ENCODE results near the gene SENP1. TPM values are rescaled to one million over a fixed set of nuclear protein-coding genes. Genes with fewer than 3 reads are reported as not detected.
"Not testable (repeated sequence)": the region's sequence is repeated elsewhere in the genome, so short reads cannot be mapped to it uniquely, and the experiment has no call there.

SENP1 gene
- total and polyA plus RNA-seq, 3 experiments from 2014 or later: 13.4 to 58.8 (median 57.3) TPM

GRCh38 chr12:48131517-48131916 is 25.6 kb upstream of the SENP1 start:
- H3K27me3 Mint-ChIP-seq: no peaks in the 10 kb centered on the region
- H3K9me3 Mint-ChIP-seq: no peaks in the 10 kb centered on the region
- ChIA-PET POLR2A (no interaction called here), CTCF (no interaction called here)
- Histone ChIP-seq H3K27me3 (ENCODE audit: insufficient read depth, low read length, poor library complexity, severe bottlenecking) (no peaks in the 10 kb centered on the region), H3K36me3 (ENCODE audit: insufficient read depth, low read length) (no peaks in the 10 kb centered on the region), H3K4me1 (ENCODE audit: insufficient read depth, low read length) (no peaks in the 10 kb centered on the region), H3K4me3 (ENCODE audit: low read length) (no peak overlapping the region), H3K27ac (ENCODE audit: low read depth, low read length) (no peak overlapping the region), H3K9me3 (ENCODE audit: low read length) (no peaks in the 10 kb centered on the region)
- no peak overlapping the region for H3K27ac Mint-ChIP-seq
- H3K4me1 Mint-ChIP-seq: no peaks in the 10 kb centered on the region
- H3K4me3 Mint-ChIP-seq: no peak overlapping the region
- peaks cover 4 to 51% (median 20%) of the 10 kb centered on the region in 3 donors for H3K36me3 Mint-ChIP-seq
- DNase-seq: no peak

GRCh38 chr12:48129376-48129775 is 23.5 kb upstream of the SENP1 start:
- no peak overlapping the region for H3K27ac Mint-ChIP-seq
- H3K4me1 ChIP-seq (ENCODE audit: insufficient read depth, low read length): no peaks in the 10 kb centered on the region
- no peaks in the 10 kb centered on the region for H3K9me3 Mint-ChIP-seq
- no peaks in the 10 kb centered on the region for H3K27me3 Mint-ChIP-seq
- CTCF ChIA-PET: no interaction called here
- POLR2A ChIA-PET: no interaction called here
- H3K4me3 Mint-ChIP-seq: no peak overlapping the region
- no peak overlapping the region for H3K27ac ChIP-seq (ENCODE audit: low read depth, low read length)
- peaks cover 4 to 43% (median 15%) of the 10 kb centered on the region in 3 donors for H3K36me3 Mint-ChIP-seq
- no peaks in the 10 kb centered on the region for H3K36me3 ChIP-seq (ENCODE audit: insufficient read depth, low read length)
- H3K4me1 Mint-ChIP-seq: no peaks in the 10 kb centered on the region
- H3K9me3 ChIP-seq (ENCODE audit: low read length): no peaks in the 10 kb centered on the region
- H3K4me3 ChIP-seq (ENCODE audit: low read length): no peak overlapping the region
- no peak for DNase-seq
- no peaks in the 10 kb centered on the region for H3K27me3 ChIP-seq (ENCODE audit: insufficient read depth, low read length, poor library complexity, severe bottlenecking)

DNA sequence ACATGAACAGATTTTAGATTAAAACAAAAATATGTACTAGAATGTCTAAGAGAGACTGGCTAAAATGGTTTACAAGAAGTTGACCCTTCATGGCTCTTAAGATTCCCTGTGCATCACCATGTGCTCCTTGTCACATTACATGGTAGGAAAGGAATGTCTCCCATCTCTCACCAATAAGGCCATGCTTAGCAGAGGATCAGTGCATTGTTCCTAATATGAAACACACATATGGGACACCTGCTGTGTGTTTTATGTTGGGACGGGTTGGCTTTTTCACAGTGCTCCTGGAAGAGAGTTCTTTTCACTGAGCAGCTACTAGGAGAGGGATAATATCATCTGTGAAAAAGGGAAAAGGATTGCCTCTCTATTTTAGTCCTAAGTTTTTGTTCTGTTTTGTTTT is 22.9 kb upstream of the SENP1 start:
- Histone ChIP-seq H3K4me1 (ENCODE audit: insufficient read depth, low read length) (no peaks in the 10 kb centered on the region), H3K27ac (ENCODE audit: low read depth, low read length) (no peak overlapping the region), H3K9me3 (ENCODE audit: low read length) (no peaks in the 10 kb centered on the region), H3K36me3 (ENCODE audit: insufficient read depth, low read length) (no peaks in the 10 kb centered on the region), H3K27me3 (ENCODE audit: insufficient read depth, low read length, poor library complexity, severe bottlenecking) (no peaks in the 10 kb centered on the region), H3K4me3 (ENCODE audit: low read length) (no peak overlapping the region)
- H3K4me1 Mint-ChIP-seq: no peaks in the 10 kb centered on the region
- H3K36me3 Mint-ChIP-seq: peaks cover 4 to 41% (median 17%) of the 10 kb centered on the region in 3 donors
- POLR2A ChIA-PET: interaction anchor here (0.6 kb wide), 1 partner anchor 28 kb away, joined by 8 read pairs; no protein-coding TSS in a partner anchor
- no peak for DNase-seq
- H3K27me3 Mint-ChIP-seq: no peaks in the 10 kb centered on the region
- CTCF ChIA-PET: interaction anchor here (0.9 kb wide), 1 partner anchor 9 kb away, joined by 4 read pairs; the partner anchor contains the start of gene PFKM
- H3K27ac Mint-ChIP-seq: no peak overlapping the region
- no peak overlapping the region for H3K4me3 Mint-ChIP-seq
- H3K9me3 Mint-ChIP-seq: no peaks in the 10 kb centered on the region

GRCh38 chr12:48126953-48127630 is 21.2 kb upstream of the SENP1 start:
- DNase-seq: no peak
- no peak overlapping the region for H3K27ac Mint-ChIP-seq

GRCh38 chr12:48125985-48126384 is 20.1 kb upstream of the SENP1 start:
- H3K9me3 Mint-ChIP-seq: no peaks in the 10 kb centered on the region
- H3K27ac Mint-ChIP-seq: peak overlapping the region in 2 of 8 donors; percentile 10 to 16
- no peaks in the 10 kb centered on the region for H3K4me1 Mint-ChIP-seq
- Histone ChIP-seq H3K9me3 (ENCODE audit: low read length) (no peaks in the 10 kb centered on the region), H3K27ac (ENCODE audit: low read depth, low read length) (no peak overlapping the region), H3K4me3 (ENCODE audit: low read length) (no peak overlapping the region), H3K27me3 (ENCODE audit: insufficient read depth, low read length, poor library complexity, severe bottlenecking) (no peaks in the 10 kb centered on the region), H3K4me1 (ENCODE audit: insufficient read depth, low read length) (no peaks in the 10 kb centered on the region), H3K36me3 (ENCODE audit: insufficient read depth, low read length) (no peaks in the 10 kb centered on the region)
- ChIA-PET POLR2A (interaction anchor here (0.7 kb wide), 1 partner anchor 22 kb away, joined by 7 read pairs; no protein-coding TSS in a partner anchor), CTCF (no interaction called here)
- H3K36me3 Mint-ChIP-seq: peaks cover 0 to 23% (median 15%) of the 10 kb centered on the region in 3 donors
- no peak overlapping the region for H3K4me3 Mint-ChIP-seq
- H3K27me3 Mint-ChIP-seq: no peaks in the 10 kb centered on the region
- DNase-seq: no peak

More at GRCh38 chr12:48126953-48127630, 21.2 kb upstream of the SENP1 start:
- Histone ChIP-seq H3K27me3 (ENCODE audit: insufficient read depth, low read length, poor library complexity, severe bottlenecking) (no peaks in the 10 kb centered on the region), H3K9me3 (ENCODE audit: low read length) (no peaks in the 10 kb centered on the region), H3K36me3 (ENCODE audit: insufficient read depth, low read length) (no peaks in the 10 kb centered on the region), H3K4me1 (ENCODE audit: insufficient read depth, low read length) (no peaks in the 10 kb centered on the region), H3K27ac (ENCODE audit: low read depth, low read length) (no peak overlapping the region), H3K4me3 (ENCODE audit: low read length) (no peak overlapping the region)
- ChIA-PET CTCF (interaction anchor here (0.6 kb wide), 1 partner anchor 958 kb away, joined by 3 read pairs; no protein-coding TSS in a partner anchor), POLR2A (no interaction called here)
- no peak overlapping the region for H3K4me3 Mint-ChIP-seq
- no peaks in the 10 kb centered on the region for H3K9me3 Mint-ChIP-seq
- no peaks in the 10 kb centered on the region for H3K27me3 Mint-ChIP-seq
- peaks cover 0 to 31% (median 17%) of the 10 kb centered on the region in 3 donors for H3K36me3 Mint-ChIP-seq
- H3K4me1 Mint-ChIP-seq: no peaks in the 10 kb centered on the region

DNA sequence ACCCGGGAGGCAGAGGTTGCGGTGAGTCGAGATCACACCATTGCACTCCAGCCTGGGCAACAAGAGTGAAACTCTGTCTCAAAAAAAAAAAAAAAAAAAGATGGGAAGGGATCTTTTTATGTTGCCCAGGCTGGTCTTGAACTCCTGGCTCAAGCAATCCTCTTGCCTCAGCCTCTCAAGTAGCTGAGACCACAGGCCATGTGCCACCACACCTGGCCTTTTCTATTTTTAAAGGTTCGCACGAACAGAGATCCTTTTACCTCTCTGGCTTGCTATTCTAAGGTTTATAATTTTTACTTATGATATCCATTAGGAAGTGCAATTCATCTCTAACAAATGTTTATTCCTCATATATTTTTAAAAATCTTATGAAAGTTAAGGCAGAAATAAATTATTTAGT is 19.7 kb upstream of the SENP1 start:
- CTCF ChIA-PET; H3K4me1 Mint-ChIP-seq; DNase-seq; H3K27ac ChIP-seq (ENCODE audit: low read depth, low read length); H3K27me3 Mint-ChIP-seq; H3K27me3 ChIP-seq (ENCODE audit: insufficient read depth, low read length, poor library complexity, severe bottlenecking); H3K4me3 ChIP-seq (ENCODE audit: low read length); H3K36me3 ChIP-seq (ENCODE audit: insufficient read depth, low read length); H3K4me1 ChIP-seq (ENCODE audit: insufficient read depth, low read length); H3K27ac Mint-ChIP-seq; H3K9me3 Mint-ChIP-seq; H3K4me3 Mint-ChIP-seq; H3K9me3 ChIP-seq (ENCODE audit: low read length): not testable (repeated sequence)
- POLR2A ChIA-PET: interaction anchor here (0.7 kb wide), 1 partner anchor 23 kb away, joined by 7 read pairs; no protein-coding TSS in a partner anchor
- H3K36me3 Mint-ChIP-seq: peaks cover 0 to 19% (median 12%) of the 10 kb centered on the region in 3 donors

DNA sequence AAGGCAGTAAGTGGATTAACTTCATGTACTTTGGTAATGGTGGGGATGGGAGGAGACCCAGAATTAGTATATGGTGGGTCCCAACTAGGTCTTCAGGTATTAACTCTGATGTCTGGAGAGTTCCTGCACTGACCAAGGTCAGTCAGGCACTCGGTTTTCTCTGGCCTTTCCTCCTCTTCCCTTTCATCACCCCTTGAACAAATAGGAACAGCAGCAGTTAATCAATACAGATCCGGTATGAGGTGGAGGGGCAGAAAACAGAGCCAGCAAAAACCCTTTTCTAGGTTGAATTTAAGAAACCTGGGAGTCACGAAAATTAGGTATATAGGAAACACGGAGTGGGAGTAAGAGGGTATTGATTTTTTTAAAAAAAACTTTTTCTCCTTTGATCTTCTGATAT is 17.3 kb upstream of the SENP1 start:
- H3K27ac ChIP-seq (ENCODE audit: low read depth, low read length): no peak overlapping the region
- Mint-ChIP-seq H3K27ac (no peak overlapping the region), H3K9me3 (peaks cover 0 to 1% (median 0%) of the 10 kb centered on the region in 5 donors), H3K36me3 (peaks cover 0 to 14% (median 9%) of the 10 kb centered on the region in 3 donors), H3K27me3 (peaks cover 0 to 12% of the 10 kb centered on the region in 2 donors), H3K4me1 (peaks cover 15 to 22% (median 19%) of the 10 kb centered on the region in 3 donors), H3K4me3 (no peak overlapping the region)
- ChIA-PET POLR2A (no interaction called here), CTCF (no interaction called here)
- H3K4me3 ChIP-seq (ENCODE audit: low read length): no peak overlapping the region
- H3K27me3 ChIP-seq (ENCODE audit: insufficient read depth, low read length, poor library complexity, severe bottlenecking): no peaks in the 10 kb centered on the region
- no peak for DNase-seq
- peaks cover 4% of the 10 kb centered on the region for H3K4me1 ChIP-seq (ENCODE audit: insufficient read depth, low read length)
- no peaks in the 10 kb centered on the region for H3K36me3 ChIP-seq (ENCODE audit: insufficient read depth, low read length)
- H3K9me3 ChIP-seq (ENCODE audit: low read length): no peaks in the 10 kb centered on the region

- no peaks in the 10 kb centered on the region for H3K27me3 ChIP-seq (ENCODE audit: insufficient read depth, low read length, poor library complexity, severe bottlenecking)
- H3K4me3 Mint-ChIP-seq: no peak overlapping the region
- ChIA-PET CTCF (no interaction called here), POLR2A (no interaction called here)
- peaks cover 4% of the 10 kb centered on the region for H3K4me1 ChIP-seq (ENCODE audit: insufficient read depth, low read length)
- no peak overlapping the region for H3K27ac ChIP-seq (ENCODE audit: low read depth, low read length)
- H3K36me3 ChIP-seq (ENCODE audit: insufficient read depth, low read length): no peaks in the 10 kb centered on the region
- H3K4me3 ChIP-seq (ENCODE audit: low read length): no peak overlapping the region
- H3K4me1 Mint-ChIP-seq: peaks cover 15 to 23% (median 19%) of the 10 kb centered on the region in 3 donors
- DNase-seq: no peak
- H3K27ac Mint-ChIP-seq: peak overlapping the region in 2 of 8 donors; percentile 4 to 77
- H3K9me3 Mint-ChIP-seq: peaks cover 0 to 1% (median 0%) of the 10 kb centered on the region in 5 donors
- H3K36me3 Mint-ChIP-seq: peaks cover 0 to 12% (median 9%) of the 10 kb centered on the region in 3 donors
- no peaks in the 10 kb centered on the region for H3K9me3 ChIP-seq (ENCODE audit: low read length)
- H3K27me3 Mint-ChIP-seq: peaks cover 0 to 15% of the 10 kb centered on the region in 2 donors
These were observed 16.4 kb upstream of the SENP1 start for GRCh38 chr12:48122065-48122834.

Data from CD8-positive, alpha-beta memory T cell (primary cell).